ENCODE measurements around the gene EVL. TPM values are rescaled to one million over a fixed set of nuclear protein-coding genes. Genes with fewer than 3 reads are reported as not detected.

Gene EVL
- total and polyA plus RNA-seq, 2 of the 8 experiments (the other 6 are each of a cell fraction or from before 2014, with no cell fraction given) = 30.7 to 64.6 TPM

GRCh38 chr14:100022772-100023451 is 42.3 kb upstream of the EVL start:
- POLR2A ChIA-PET (ENCODE audit: partially characterized antibody) = no interaction called here
- WGBS, 2 experiments (ENCODE audit: extremely low coverage in 1 of 2, insufficient coverage in 1 of 2, insufficient read length in 1 of 2, insufficient replicate concordance in 2 of 2, low coverage in 1 of 2, low lambda C conversion rate in 2 of 2, missing lambda C conversion rate in 1 of 2) = 94% methylated on average over 10 of the region's 12 CpGs; no CpG with 5 or more reads in 1 of the 2 experiments

More at GRCh38 chr14:100022772-100023451, 42.3 kb upstream of the EVL start:
- Histone ChIP-seq H3K27me3 (replicated peaks in 1 of 4; ENCODE audit: control insufficient read depth in 3 of 4, extremely low read depth in 1 of 4, insufficient read depth in 3 of 4, low read length in 3 of 4) (no peaks in the 10 kb centered on the region), H4K8ac (ENCODE audit: extremely low read depth, insufficient read depth, low read length) (no peak overlapping the region; the same call in 1 of the 2 replicates), H3K23ac (ENCODE audit: insufficient read length) (no peak overlapping the region), H3K9ac (replicated peaks in 1 of 4; ENCODE audit: extremely low read depth in 1 of 4, low read depth in 3 of 4, low read length in 3 of 4) (no peak overlapping the region), H3K56ac (replicated peaks; ENCODE audit: insufficient read length, low read depth, low read length) (no peak overlapping the region), H4K91ac (replicated peaks; ENCODE audit: insufficient read length, low read length) (no peak overlapping the region), H4K20me1 (replicated peaks in 1 of 2; ENCODE audit: control insufficient read depth in 1 of 2, insufficient read depth in 2 of 2, low read length in 2 of 2) (peaks cover 5 to 8% of the 10 kb centered on the region in 2 experiments), H2BK20ac (ENCODE audit: low read length) (no peak overlapping the region), H3K4me2 (ENCODE audit: insufficient read depth in 1 of 2, low read depth in 2 of 2, low read length in 2 of 2) (no peak overlapping the region), H2AFZ (ENCODE audit: low read length) (no peak overlapping the region), H2BK5ac (ENCODE audit: low read depth, low read length) (no peak overlapping the region), H3K79me2 (ENCODE audit: control insufficient read depth in 1 of 2, insufficient read depth in 2 of 2, low read length in 2 of 2) (peaks cover 3 to 10% of the 10 kb centered on the region in 2 experiments; a peak in 2 of 4 replicates), H2AK5ac (ENCODE audit: low read depth, low read length) (no peak overlapping the region), H3K4me1 (replicated peaks in 1 of 4; ENCODE audit: control insufficient read depth in 3 of 4, insufficient read depth in 4 of 4, low read length in 3 of 4) (peaks cover 0 to 3% (median under 1%) of the 10 kb centered on the region in 4 experiments; a peak in 2 of 7 replicates), H3K4ac (replicated peaks; ENCODE audit: insufficient read length, low read depth, low read length) (no peak overlapping the region), H3K9me3 (ENCODE audit: insufficient read depth in 2 of 2, low read depth in 1 of 2, low read length in 1 of 2) (no peaks in the 10 kb centered on the region), H3K4me3 (ENCODE audit: extremely low read depth in 1 of 4, insufficient read depth in 2 of 4, low read depth in 3 of 4, low read length in 4 of 4) (no peak overlapping the region), H3K23me2 (ENCODE audit: low read depth, low read length) (no peaks in the 10 kb centered on the region), H2BK12ac (ENCODE audit: low read depth, low read length) (no peak overlapping the region), H2BK120ac (replicated peaks; ENCODE audit: low read depth, low read length) (no peak overlapping the region), H3K14ac (ENCODE audit: insufficient read length) (no peak overlapping the region), H2BK15ac (ENCODE audit: low read length) (no peak overlapping the region), H4K5ac (ENCODE audit: insufficient read length, low read depth, low read length) (no peak overlapping the region), H3K79me1 (ENCODE audit: low read depth, low read length) (peaks cover 5% of the 10 kb centered on the region; the same call in 1 of the 2 replicates), H3K36me3 (ENCODE audit: control insufficient read depth in 2 of 4, insufficient read depth in 4 of 4, low read length in 3 of 4) (no peaks in the 10 kb centered on the region), H3K18ac (ENCODE audit: extremely low read depth, low read length) (no peak overlapping the region), H3K27ac (ENCODE audit: low read depth, low read length) (no peak overlapping the region)
- CTCF ChIA-PET (ENCODE audit: partially characterized antibody) = interaction anchor here (0.6 to 3.1 kb wide), 6 partner anchors 9 to 275 kb away, joined by 3 to 11 read pairs (median 3); no protein-coding TSS in a partner anchor
- DNase-seq (ENCODE audit: low read depth in 1 of 2, low spot score in 2 of 2) = no peak
- FAIRE-seq = no peak
- no peak for TF ChIP-seq SRF (IDR thresholded peaks at IDR 0.05; ENCODE audit: low read depth, low read length)
- no peak for TF ChIP-seq TAF7 (optimal IDR thresholded peaks at IDR 0.05; ENCODE audit: borderline replicate concordance, low read depth, low read length)
- TF ChIP-seq RBBP5 (IDR thresholded peaks at IDR 0.05; ENCODE audit: borderline replicate concordance, low read depth, low read length) = no peak
- TF ChIP-seq SIX5 (IDR thresholded peaks at IDR 0.05; ENCODE audit: low read depth, low read length) = no peak

Measured in H1 (cell line).